ENCODE results near the gene PARN. TPM values are rescaled to one million over a fixed set of nuclear protein-coding genes. Genes with fewer than 3 reads are reported as not detected.
"Not testable (repeated sequence)": the region's sequence is repeated elsewhere in the genome, so short reads cannot be mapped to it uniquely, and the experiment has no call there.

Gene PARN
- total RNA-seq, 2 donors from 2014 or later, result 19.5 to 26.0 TPM

DNA sequence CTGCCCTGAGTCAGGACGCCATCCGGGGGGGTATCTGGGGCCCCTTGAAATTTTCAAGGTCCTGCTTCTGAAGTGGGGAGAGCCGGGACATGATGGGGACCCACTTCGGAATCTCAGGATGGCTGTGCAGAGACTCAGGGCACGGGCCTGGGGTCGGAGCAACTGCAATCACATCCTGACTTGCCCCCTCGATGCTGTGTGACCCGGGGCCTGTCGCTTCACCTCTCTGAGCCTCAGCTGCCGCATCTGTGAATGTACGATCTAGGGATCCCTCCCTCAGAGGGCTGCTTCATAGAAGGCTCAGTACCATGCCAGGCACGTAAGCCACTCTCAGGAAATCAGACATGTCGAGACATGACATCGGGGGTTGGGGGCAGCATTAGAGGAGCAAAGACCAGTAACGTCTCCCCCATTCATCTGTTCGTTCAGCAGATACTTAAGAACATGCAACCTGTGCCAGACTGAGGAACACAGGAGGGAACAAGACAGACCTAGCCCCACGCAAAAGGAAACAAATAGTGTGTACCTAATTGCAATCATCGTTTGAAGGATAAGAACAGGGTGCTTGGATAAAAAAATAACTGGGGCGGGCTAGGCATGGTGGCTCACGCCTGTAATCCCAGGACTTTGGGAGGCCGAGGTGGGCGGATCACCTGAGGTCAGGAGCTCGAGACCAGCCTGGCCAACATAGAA, 229.6 kb downstream of the PARN start:
- DNase-seq (ENCODE audit: low spot score), result no peak
- Histone ChIP-seq H3K27ac (peak overlapping the region in 1 of 2 donors; percentile 46), H3K9me3 (no peaks in the 10 kb centered on the region), H3K27me3 (no peaks in the 10 kb centered on the region), H3K4me1 (peaks cover 0 to 15% of the 10 kb centered on the region in 2 donors), H3K36me3 (no peaks in the 10 kb centered on the region), H3K4me3 (no peak overlapping the region)
- no peak for TF ChIP-seq CTCF (IDR thresholded peaks at IDR 0.05)

DNA sequence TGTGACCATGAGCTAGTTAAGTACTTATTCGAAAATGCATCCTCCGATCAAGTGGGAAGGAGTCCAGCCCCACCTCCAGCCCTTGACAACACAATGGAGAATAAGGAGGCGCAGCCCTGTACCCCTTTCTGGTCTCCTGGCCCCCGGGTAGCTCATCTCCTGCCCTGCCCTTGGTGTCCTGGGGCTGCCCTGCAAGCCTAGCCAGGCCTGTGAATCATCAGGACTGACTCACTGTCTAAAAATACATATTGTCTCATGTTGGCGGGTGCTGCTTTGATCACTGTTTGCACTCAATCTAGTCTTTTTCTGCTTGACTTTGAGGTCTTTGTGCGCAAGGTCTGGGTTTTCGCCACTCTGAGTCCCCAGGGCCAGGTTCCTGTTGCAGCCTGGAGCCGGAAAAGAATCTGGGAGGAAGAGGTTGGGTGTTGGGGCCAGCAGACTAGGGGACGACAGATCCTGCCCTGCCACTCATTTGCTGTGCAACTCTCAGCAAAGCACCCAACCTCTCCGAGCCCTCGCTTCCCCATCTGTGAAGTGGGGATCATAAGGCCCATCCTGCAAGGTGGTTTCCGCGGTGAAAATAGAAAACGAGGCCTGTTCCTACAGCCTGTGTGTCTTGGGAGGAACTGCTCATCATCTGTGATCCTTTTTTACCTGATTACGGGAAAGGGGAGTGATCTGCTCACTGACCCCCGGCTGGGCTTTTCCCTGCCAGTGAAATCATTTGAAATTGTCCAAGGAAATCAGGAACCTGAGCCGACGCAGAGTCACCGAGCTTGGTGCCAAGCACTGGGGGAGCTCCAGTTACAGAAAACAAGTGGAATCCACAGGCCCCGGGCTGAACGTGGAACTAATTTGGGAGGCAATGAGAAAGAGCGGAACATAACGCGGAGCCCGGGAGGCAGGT, 230.4 kb downstream of the PARN start:
- peak; percentile 72 for DNase-seq (ENCODE audit: low spot score)
- Histone ChIP-seq H3K9me3 (no peaks in the 10 kb centered on the region), H3K27me3 (no peaks in the 10 kb centered on the region), H3K27ac (peak overlapping the region; percentile 14 to 55), H3K36me3 (no peaks in the 10 kb centered on the region), H3K4me1 (peaks cover 0 to 15% of the 10 kb centered on the region in 2 donors), H3K4me3 (no peak overlapping the region)
- no peak for TF ChIP-seq CTCF (IDR thresholded peaks at IDR 0.05)

DNA sequence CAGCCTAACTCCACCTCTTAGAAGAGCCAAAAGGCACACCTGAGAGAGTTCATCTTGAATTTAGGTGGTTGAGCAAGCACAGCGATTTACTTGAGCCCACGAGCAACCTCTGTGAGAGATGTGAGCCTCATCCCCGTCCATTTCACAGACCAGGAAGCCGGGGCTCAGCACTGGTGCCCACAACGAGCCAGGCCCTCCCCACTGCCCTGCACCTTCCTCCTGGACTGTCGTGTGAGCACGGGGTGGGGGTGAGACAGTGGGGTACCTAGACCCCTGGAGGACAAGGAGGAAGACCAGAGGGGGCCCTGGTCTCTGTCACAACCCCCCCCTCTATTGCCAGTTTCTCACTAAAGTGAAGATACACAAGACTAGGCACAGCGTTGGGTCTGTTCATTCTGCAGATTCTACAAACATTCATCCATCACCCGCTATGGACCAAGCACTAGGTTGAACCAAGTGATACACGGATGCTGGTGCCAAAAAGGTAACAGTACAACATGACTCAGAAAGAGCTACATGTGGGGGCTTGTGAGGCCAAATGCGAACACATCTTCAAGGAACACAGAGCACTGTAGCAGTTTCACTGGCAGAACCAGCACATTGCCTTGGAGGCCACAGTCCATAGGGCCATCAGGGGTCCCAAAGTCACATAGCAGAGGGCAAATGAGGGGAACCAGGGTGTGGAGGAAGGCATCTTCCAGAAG, 231.9 kb downstream of the PARN start:
- Histone ChIP-seq H3K9me3 (no peaks in the 10 kb centered on the region), H3K36me3 (no peaks in the 10 kb centered on the region), H3K4me3 (no peak overlapping the region), H3K27me3 (no peaks in the 10 kb centered on the region), H3K27ac (no peak overlapping the region), H3K4me1 (peaks cover 0 to 15% of the 10 kb centered on the region in 2 donors)
- DNase-seq (ENCODE audit: low spot score), result no peak
- TF ChIP-seq CTCF (IDR thresholded peaks at IDR 0.05), result no peak

DNA sequence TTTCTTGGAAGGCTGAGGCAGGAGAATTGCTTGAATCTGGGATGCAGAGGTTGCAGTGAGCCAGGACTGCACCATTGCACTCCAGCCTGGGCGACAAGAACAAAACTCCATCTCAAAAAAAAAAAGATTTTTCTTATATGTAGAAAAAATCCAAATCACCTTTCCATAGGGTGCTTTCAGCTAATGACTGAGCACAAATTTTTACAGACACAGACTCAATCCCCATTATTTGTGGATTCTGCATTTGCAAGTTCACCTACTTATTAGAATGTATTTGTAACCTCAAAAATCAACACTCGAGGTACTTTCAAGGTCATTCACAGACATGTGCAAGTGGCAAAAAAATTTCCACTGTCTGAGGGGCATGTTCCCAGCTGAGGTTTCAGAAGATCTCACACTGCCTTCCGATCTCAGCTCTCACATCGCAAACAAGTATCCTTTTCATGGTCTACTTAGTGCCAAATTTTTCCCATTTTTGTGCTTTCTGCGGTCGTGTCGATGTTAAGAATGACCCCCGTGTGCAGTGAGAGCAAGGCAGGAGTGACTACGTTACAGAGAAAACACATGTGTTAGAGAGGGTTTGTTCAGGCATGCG, 234.3 kb downstream of the PARN start:
- H3K4me1 ChIP-seq, result peaks cover 0 to 15% of the 10 kb centered on the region in 2 donors
- not testable (repeated sequence) for H3K4me3 ChIP-seq; DNase-seq (ENCODE audit: low spot score); H3K9me3 ChIP-seq; H3K27ac ChIP-seq; H3K27me3 ChIP-seq; H3K36me3 ChIP-seq

DNA sequence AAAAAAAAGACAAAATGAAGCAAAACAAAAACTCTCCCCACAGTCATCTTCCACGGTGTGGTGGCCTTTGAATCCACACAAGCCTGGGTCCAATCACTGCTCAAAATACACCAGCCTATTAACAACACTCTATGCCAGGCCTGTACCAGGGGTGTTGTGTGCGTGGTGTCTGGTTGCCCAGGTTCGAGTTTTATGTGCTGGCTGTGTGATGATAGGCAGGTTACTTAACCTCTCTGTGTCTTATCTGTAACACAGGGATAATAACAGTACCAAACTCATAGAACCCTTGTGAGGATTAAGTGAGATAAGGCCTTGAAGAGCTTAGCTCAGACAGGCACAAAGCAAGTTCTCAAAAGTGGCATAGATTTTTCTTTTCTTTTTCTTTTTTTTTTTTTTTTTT, 235.2 kb downstream of the PARN start:
- Histone ChIP-seq H3K36me3 (no peaks in the 10 kb centered on the region), H3K4me3 (no peak overlapping the region), H3K27ac (no peak overlapping the region), H3K4me1 (peaks cover 0 to 10% of the 10 kb centered on the region in 2 donors), H3K9me3 (no peaks in the 10 kb centered on the region), H3K27me3 (no peaks in the 10 kb centered on the region)
- DNase-seq (ENCODE audit: low spot score), result no peak
- TF ChIP-seq CTCF (IDR thresholded peaks at IDR 0.05), result no peak
